ENCODE measurements around the gene EPHB1.
"Not testable (repeated sequence)": the region's sequence is repeated elsewhere in the genome, so short reads cannot be mapped to it uniquely, and the experiment has no call there.

Gene EPHB1

DNA sequence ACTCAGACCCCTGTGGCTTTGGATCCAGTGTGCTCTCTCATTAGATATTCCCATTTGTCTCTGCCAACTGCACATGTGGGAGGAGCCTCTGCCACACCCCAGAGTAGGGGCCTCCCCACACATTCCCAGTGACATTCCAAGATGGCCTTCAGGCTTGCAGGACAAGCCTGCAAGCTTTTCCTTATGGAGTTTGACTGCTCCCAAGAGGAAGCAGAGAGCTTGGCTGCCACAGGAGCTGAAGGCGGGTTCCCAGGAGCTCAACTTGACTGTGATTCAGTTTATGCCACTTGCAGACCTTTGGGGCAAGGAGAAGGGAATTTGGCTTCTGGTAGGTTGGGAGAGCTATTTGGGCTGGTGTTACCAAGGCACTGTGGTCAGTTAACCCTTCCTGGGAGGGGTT, 22.5 kb upstream of the EPHB1 start:
- intact Hi-C loops (cut with DNase I) = no loop called here
- no peak for DNase-seq

DNA sequence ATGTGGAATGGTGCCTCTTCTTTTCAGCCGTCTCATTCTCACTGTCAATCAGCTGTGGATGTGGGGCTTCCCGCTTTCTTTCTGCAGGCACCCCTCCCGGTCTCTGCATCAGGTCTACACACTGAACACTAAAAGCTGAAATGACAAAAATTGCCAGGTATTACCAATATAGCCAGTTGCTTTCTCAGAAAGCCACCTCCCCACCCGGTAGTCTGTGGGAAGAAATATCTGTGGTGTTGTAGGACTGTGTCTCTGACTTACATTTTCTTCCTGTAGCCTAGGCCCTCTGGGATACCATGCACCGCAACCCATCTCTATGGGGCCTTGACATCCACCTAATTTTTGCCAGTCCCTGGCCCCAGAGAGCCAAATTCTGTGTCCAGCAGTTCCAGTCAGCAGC, 19.2 kb upstream of the EPHB1 start:
- intact Hi-C loops (cut with DNase I) = no loop called here
- DNase-seq = no peak

DNA sequence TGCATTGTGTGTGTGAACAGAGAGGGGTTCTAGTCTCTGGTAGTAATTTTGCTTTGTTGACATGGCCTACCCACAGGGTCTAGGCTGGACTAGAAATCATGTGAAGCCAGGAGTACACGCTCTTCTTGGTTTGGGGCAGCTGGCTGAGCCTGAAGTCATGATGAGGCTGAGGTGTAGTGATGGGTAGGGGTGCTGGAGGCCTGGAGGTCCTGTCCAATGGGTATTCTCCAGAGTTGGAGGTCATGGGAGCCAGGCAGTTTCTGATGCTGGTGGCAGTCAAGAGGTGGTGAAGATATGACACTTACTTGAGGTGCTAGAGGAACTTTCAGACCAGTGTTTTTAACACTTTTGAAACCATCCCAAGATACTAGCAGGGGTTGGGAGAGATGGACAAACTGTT, 18.5 kb upstream of the EPHB1 start:
- intact Hi-C loops (cut with DNase I) = no loop called here
- no peak for DNase-seq

DNA sequence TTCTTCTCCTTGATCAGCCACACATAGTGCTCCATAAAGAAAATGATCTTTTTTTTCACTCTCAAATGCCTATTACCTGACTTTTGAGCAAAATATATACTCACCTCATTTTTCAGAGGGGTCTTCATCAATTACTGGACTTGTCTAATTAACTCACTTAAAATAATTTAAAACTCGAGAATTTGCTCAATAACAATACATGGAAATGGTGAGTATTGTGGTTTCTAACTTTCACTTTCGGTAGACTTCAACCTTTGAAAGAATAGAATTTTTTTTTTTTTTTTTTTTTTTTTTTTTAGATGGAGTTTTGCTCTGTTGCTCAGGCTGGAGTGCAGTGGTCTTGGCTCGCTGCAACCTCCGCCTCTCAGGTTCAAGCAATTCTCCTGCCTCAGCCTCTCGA, 17.7 kb upstream of the EPHB1 start:
- intact Hi-C loops (cut with DNase I) = no loop called here
- DNase-seq = no peak

DNA sequence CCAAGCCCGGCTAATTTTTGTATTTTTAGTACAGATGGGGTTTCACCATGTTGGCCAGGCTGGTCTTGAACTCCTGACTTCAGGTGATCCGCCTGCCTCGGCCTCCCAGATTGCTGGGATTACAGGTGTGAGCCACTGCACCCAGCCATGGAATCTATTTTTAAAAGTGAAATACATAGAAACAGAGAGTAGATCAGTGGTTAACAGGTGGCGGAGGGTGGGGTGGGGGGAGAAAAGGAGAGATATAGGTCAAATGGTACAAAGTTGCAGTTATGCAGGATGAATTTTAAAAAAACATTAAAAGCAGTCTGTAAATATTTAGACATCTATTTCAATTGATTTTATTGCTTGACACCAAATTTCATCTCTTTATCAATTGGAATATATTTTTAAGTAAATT, 6.8 kb upstream of the EPHB1 start:
- intact Hi-C loops (cut with DNase I); DNase-seq: not testable (repeated sequence)

DNA sequence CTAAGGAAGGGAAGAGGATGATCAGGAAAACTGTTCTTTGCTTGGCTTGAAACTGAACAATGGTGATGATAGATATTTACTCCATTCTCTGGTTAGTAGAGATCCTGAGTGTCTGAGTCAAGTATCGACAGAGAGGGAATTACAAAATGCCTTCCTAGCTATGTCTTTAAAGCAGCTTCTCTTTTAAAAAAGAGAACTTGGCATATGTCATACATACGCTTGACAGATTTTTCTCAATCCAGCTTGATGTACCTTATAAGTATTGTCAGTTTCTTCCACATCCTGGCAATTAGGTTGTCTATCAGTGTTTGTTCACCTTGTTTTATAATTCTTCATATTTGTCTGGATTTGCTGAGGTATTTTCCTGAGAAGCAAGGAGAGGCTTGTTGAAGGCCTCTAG, 5.0 kb upstream of the EPHB1 start:
- DNase-seq = no peak
- intact Hi-C loops (cut with DNase I) = loop anchor here (10.0 kb wide), 2 partner anchors 145 to 715 kb away; no protein-coding TSS in a partner anchor

DNA sequence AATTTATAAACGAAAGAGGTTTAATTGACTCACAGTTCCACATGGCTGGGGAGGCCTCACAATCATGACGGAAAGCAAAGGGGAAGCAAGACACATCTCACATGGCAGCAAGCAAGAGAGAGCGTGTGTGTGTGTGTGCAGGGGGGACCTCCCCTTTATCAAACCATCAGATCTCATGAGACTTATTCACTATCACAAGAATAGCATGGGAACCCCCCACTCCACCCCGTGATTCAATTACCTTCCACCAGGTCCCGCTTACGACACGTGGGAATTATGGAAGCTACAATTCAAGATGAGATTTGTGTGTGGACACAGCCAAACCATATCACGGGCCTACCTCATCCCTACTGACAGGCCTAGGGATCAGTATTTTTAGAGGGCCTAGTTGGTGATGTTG, 3.1 kb upstream of the EPHB1 start:
- DNase-seq = no peak
- intact Hi-C loops (cut with DNase I) = loop anchor here (10.0 kb wide), 2 partner anchors 143 to 713 kb away; no protein-coding TSS in a partner anchor

DNA sequence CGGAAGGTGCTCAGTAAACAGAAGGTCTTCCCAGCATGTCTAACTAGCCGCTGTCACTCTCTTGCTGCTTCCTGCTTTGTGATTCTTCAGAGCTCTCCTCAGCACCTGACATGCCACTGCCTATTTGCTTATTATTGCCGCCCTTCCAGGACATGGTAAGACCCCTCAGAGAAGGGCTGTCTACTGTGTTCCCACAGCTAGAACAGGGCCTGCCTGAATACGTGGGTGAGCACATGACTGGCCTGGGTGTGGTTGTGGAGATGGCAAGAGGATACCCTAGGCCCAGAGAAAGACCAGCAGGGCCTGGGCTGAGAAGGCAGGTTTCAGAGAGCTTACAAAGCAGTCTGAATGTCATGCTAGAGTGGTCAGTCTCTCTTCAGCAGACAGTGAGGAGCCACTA, 2.4 kb upstream of the EPHB1 start:
- intact Hi-C loops (cut with DNase I) = loop anchor here (10.0 kb wide), 2 partner anchors 142 to 712 kb away; no protein-coding TSS in a partner anchor
- no peak for DNase-seq

DNA sequence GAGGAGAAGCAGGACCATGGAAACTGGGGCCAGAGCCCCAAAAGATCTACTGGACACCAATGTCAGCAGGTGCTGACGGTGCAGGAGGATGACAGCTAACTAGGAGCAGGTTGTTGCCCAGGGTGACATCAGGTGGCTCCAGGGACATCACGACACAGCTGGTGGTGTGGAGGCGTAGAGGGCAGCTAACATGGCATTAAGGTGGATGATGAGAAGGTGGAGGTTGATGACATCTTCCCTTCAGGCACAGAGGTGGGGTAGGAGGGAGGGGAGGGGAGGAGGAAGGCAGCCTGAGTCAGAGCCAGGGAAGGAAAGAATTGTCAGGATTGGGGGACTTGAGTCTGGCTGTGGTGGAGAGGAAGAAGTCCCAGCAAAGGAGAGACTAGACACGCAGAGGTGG, 1.5 kb upstream of the EPHB1 start:
- intact Hi-C loops (cut with DNase I) = loop anchor here (10.0 kb wide), 2 partner anchors 141 to 711 kb away; no protein-coding TSS in a partner anchor
- no peak for DNase-seq

DNA sequence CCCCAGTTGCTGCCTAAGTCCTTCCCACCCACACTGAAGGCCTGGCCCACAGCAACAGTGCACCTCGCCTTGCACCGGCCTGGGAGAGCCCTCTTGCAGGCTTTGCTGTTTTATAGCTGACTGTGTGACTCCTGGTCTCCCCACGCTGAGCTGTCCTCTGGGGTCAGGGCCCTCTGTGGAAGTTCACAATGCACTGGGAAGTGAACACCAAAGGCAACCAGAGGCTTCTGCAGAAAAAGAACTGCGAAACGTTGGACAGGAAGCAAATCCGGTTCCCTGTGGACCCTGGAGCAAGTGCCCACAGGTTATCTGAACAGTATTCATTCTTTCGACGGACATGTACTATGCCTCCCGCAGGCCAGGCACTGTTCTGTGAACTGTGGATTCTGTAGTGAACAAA, 737 bp upstream of the EPHB1 start:
- DNase-seq = no peak
- intact Hi-C loops (cut with DNase I) = loop anchor here (10.0 kb wide), 2 partner anchors 140 to 710 kb away; no protein-coding TSS in a partner anchor

DNA sequence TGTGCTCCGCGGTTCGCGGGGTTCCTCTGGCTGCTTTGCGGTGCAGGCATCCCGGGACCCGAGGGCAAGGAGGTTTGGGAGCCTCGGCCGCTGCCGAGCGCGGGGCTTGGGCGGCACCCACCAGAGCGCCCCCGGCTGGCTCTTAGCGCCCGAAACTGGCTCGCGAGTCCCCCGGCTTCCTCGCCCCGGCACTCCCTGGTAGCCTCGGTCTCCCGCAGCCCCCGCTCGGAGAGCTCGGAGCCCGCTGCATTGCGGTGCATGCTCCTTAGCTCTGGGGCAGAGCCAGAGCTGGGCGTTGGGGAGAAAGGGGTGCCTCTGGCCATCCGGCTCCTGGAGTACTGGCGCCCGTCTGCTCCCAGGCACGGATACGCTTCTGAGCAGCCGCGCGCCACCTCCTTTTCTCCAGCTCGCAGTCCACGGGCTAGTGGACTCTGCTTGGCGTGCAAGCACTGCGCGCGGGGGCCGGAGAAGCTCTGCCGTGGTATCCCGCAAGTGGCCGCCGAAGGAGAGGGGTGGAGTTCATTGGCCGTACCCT, 753 bp downstream of the EPHB1 start:
- peak in 28 of 42 donors; percentile 12 to 58 (median 34) for DNase-seq

DNA sequence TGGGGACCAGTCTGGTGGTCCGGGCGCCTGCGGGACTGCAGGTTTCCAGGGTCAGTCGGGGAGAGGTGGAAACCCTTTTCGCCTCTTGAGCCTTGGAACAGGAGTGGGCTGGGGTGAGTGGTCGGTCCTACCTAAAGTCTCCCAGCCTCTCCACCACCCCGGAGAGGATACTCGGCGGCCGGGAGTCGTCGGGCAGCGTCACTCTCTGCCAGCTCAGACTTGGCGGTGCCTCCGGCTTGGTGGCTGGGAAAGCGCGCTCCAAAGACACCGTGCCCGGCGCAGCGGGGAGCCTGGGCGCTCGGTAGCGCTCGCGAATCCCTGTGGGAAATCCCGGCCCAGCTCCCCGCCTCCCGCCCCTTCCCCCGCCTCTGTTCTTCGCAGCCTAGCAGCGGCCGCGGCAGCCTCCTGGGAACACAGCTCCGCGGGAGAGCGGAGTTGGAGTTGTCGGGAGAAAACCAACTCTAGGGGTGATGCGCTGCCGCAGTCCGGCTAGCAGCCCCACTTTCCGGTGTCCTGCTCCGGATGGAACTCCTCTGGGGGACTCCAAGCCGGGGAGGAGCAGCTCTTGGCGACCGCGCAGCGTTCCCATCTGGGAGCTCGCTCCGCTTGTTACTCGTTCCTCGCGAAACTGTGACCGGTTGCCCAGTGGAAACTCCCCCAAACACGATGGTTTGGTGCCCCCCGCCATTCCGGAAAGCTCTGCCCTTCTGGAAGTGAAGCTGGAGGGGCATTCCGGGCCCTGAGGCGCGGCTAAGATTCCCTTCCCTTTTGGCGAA, 1.4 kb downstream of the EPHB1 start:
- intact Hi-C loops (cut with DNase I) = loop anchor here (10.0 kb wide), 2 partner anchors 138 to 708 kb away; no protein-coding TSS in a partner anchor
- DNase-seq = peak in 40 of 42 donors; percentile 46 to 87 (median 71)

More for the DNA sequence above, 753 bp downstream of the EPHB1 start:
- intact Hi-C loops (cut with DNase I) = loop anchor here (10.0 kb wide), 2 partner anchors 139 to 709 kb away; no protein-coding TSS in a partner anchor

DNA sequence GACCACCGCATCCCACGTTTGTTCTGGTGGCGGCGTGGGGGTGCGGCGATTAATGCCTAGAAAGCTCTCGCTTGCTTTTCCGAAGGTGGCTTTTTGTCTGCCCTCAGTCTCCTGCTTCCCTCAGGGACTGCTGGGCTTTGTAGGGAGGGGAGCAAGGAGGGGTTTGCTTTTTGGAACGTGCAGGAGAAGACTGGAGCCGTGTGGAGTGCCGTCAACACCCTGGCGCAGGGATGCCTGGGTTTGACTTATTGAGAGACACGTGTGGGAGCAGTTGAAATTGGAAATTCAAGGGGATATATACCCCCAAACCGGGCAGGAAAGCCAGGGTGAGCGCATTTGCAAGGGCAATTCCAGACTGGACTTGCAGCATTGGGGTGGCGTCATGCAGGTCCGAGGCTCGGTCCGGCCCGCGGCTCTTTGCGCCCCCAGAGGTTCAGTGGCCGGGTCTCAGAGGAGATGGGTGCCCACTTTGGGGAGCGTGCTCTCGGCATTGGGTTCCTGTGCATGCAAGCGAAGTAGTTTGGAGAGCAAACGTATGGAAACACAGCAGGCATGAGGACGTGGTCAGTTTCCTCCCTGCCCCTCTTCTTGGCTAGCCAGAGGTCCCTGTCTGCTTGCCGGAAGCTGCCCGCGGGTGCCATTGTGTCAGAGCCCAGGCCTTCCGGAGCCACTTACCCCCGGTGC, 2.1 kb downstream of the EPHB1 start:
- intact Hi-C loops (cut with DNase I) = loop anchor here (10.0 kb wide), 2 partner anchors 138 to 708 kb away; no protein-coding TSS in a partner anchor
- peak in 4 of 42 donors; percentile 15 to 49 (median 22) for DNase-seq

DNA sequence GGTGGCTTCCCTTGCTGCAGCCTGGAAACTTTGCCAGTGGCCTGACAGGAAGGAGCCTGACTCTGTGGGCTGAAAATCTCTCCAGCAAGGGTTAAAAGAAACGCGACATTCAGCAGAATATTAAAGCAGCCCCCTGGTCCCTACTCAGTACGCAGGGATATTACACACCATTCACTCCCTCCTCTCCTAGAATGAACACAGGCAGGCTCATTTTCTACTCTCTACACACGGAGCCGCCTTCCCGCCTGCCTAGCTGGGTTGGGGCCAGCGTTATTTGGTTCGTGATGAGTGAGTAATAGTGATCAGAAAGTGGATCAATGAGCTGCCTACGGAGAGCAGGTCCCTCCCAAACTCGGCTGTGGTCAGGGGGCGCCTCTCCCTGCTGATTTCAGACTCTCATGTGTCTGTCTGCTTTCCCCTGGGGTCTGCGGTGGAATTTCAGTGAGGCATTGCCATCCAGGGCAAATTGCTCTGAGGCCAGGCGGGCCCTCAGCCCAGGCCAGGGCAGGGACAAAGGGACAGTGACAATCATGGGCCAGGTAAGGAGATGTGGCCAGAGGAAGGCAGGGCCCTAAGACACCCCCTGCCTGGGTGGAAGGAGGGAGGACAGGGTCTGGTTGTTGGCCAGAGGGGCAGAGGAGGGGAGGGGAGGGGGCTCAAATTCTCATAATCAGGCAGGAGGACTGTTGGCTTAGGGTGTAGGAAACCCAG, 2.8 kb downstream of the EPHB1 start:
- peak in 5 of 42 donors; percentile 21 to 37 (median 25) for DNase-seq
- intact Hi-C loops (cut with DNase I) = loop anchor here (10.0 kb wide), 2 partner anchors 137 to 707 kb away; no protein-coding TSS in a partner anchor

DNA sequence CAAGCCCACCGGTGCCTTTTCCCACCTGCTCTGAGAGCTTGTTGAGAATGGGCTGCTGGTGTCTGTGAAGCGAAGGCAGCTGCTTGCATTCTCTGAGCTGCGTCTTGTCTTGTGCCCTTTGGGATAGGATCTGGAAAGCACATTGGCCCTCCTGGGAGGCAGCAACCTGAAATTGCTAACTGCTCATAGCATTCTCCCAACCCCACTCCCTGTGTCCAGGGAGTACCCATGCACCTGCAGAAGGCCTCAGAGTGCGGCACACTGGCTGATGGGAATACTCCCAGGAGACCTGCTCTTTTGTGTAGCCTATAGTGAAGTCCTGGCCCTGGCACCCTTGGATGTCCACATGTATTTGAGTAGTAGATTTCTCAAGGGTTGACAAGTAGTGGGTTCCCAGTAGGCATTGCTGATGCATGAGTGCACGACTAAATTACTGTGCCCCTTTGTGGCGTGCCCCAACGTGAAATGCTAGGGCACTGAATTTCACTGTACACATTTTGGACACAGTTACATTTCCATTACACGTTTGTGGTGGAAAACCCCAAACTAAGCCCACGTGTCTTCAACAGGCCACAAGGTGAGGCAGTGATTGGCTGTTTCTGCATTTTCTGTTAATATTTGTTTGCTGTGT, 3.7 kb downstream of the EPHB1 start:
- DNase-seq = no peak
- intact Hi-C loops (cut with DNase I) = loop anchor here (10.0 kb wide), 2 partner anchors 136 to 706 kb away; no protein-coding TSS in a partner anchor

DNA sequence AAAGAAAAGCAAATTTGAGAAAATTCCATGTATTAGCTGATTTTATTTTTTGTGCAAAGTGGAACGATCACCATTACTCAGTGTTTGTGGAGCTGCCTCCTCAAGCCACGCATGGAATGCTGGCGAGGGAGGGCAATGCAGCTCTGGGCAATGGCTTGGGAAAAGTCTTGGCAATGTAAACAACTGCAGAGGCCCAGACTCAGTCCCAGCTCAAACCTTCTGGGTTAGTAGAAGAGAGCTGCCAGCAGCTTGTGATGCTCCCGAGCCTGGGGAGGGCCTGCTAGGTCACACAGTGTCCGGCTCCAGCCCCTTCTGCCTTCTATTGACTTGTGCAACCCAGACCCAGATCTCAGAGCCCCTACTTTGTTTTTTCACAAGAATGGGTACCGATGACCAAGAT, 4.3 kb downstream of the EPHB1 start:
- intact Hi-C loops (cut with DNase I) = loop anchor here (10.0 kb wide), 2 partner anchors 135 to 705 kb away; no protein-coding TSS in a partner anchor
- peak in 14 of 42 donors; percentile 15 to 60 (median 34) for DNase-seq

DNA sequence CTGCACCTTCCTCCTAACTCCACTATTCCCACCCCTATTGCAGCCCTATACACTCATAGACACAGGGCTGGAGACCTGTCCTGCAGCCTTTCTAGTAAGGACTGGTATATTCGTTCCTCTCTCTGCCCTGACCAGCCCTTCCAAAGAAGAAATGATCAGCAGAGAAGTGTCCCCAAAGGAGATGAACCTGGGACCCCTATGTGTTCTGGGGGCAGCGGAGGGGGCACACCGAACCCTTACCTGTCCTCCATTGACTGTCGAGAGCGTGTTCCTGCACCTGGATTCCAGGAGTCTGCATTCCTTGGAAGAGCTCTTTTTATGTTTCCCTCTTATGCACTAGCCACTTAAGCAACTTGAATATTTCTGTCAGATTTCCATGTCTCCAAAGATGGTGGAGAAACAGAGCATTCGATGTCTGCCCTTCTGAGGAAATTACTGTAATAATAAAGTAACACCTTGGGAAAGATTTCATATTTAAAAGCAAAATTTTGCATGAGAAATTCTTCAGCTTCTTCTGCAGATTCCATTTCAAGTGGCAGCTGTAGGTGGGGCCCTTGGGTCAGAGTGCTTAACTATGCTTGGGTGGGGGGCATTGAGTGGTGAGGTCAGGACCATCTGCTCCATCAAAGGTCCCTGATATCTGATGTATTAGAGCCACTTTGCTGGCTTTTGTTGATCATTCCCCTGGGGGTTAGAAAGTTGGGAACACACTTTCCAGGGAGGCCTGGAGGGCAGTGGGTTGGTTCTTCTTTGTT, 6.3 kb downstream of the EPHB1 start:
- DNase-seq = no peak
- intact Hi-C loops (cut with DNase I) = no loop called here
